ENCODE results near the gene STRA8.

STRA8 gene

GRCh38 chr7:135236727-135237126 is 3.1 kb downstream of the STRA8 start:
- DNase-seq, result no peak

- DNase-seq, result no peak
These were observed 4.6 kb downstream of the STRA8 start for GRCh38 chr7:135238112-135238744.

GRCh38 chr7:135239263-135239662 is 5.6 kb downstream of the STRA8 start:
- no peak for DNase-seq

- peak in 6 of 58 donors; percentile 8 to 42 (median 16) for DNase-seq
These were observed 6.8 kb downstream of the STRA8 start for GRCh38 chr7:135240441-135240840.

GRCh38 chr7:135242096-135242684 is 8.6 kb downstream of the STRA8 start:
- DNase-seq, result no peak

- no peak for DNase-seq
These were observed 11.9 kb downstream of the STRA8 start for GRCh38 chr7:135245226-135246190.

GRCh38 chr7:135246191-135246825 is 12.7 kb downstream of the STRA8 start:
- no peak for DNase-seq

GRCh38 chr7:135247746-135248471 is 14.3 kb downstream of the STRA8 start:
- no peak for DNase-seq

- DNase-seq, result no peak
These were observed 14.9 kb downstream of the STRA8 start for GRCh38 chr7:135248546-135248945.

GRCh38 chr7:135251496-135252391 is 18.1 kb downstream of the STRA8 start:
- DNase-seq, result no peak

GRCh38 chr7:135253851-135254771 is 20.5 kb downstream of the STRA8 start:
- peak in 57 of 58 donors; percentile 41 to 92 (median 76) for DNase-seq

- no peak for DNase-seq
These were observed 24.2 kb downstream of the STRA8 start for GRCh38 chr7:135257790-135258189.

- no peak for DNase-seq
These were observed 24.9 kb downstream of the STRA8 start for GRCh38 chr7:135258585-135258984.

GRCh38 chr7:135259702-135260101 is 26.1 kb downstream of the STRA8 start:
- no peak for DNase-seq

GRCh38 chr7:135260470-135260869 is 26.8 kb downstream of the STRA8 start:
- no peak for DNase-seq

GRCh38 chr7:135260930-135261721 is 27.5 kb downstream of the STRA8 start:
- DNase-seq, result peak in 44 of 58 donors; percentile 5 to 88 (median 30)

- no peak for DNase-seq
These were observed 29.1 kb downstream of the STRA8 start for GRCh38 chr7:135262623-135263320.

Measured in anterior cingulate cortex (tissue), 58 donors.